SK-N-DZ (cell line): Measurements from ENCODE around the gene FGF8. TPM values are rescaled to one million over a fixed set of nuclear protein-coding genes. Genes with fewer than 3 reads are reported as not detected.
"Not testable (repeated sequence)": the region's sequence is repeated elsewhere in the genome, so short reads cannot be mapped to it uniquely, and the experiment has no call there.

Experiments
- DNase-seq: peaks from one replicate; pipeline ENCODE4 v3.0.0-alpha.2; 2015; ENCODE audit warnings: low spot score
- polyA plus RNA-seq, 2 experiments: library from polyadenylated mRNA; depleted of rRNA; stranded (reverse); fragments of >200 nt; gene quantifications; 2 replicates each; pipeline ENCODE4 v1.2.3, GENCODE V29; 2014

Gene FGF8, protein sequence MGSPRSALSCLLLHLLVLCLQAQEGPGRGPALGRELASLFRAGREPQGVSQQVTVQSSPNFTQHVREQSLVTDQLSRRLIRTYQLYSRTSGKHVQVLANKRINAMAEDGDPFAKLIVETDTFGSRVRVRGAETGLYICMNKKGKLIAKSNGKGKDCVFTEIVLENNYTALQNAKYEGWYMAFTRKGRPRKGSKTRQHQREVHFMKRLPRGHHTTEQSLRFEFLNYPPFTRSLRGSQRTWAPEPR
- 0.36 TPM in 2 replicates for polyA plus RNA-seq (2014; cell fraction: cytosol; rRNA removed)
- polyA plus RNA-seq (2014; cell fraction: nucleus; rRNA removed) = 3.3 TPM in 1 of 2 replicates, not detected in the other

DNA sequence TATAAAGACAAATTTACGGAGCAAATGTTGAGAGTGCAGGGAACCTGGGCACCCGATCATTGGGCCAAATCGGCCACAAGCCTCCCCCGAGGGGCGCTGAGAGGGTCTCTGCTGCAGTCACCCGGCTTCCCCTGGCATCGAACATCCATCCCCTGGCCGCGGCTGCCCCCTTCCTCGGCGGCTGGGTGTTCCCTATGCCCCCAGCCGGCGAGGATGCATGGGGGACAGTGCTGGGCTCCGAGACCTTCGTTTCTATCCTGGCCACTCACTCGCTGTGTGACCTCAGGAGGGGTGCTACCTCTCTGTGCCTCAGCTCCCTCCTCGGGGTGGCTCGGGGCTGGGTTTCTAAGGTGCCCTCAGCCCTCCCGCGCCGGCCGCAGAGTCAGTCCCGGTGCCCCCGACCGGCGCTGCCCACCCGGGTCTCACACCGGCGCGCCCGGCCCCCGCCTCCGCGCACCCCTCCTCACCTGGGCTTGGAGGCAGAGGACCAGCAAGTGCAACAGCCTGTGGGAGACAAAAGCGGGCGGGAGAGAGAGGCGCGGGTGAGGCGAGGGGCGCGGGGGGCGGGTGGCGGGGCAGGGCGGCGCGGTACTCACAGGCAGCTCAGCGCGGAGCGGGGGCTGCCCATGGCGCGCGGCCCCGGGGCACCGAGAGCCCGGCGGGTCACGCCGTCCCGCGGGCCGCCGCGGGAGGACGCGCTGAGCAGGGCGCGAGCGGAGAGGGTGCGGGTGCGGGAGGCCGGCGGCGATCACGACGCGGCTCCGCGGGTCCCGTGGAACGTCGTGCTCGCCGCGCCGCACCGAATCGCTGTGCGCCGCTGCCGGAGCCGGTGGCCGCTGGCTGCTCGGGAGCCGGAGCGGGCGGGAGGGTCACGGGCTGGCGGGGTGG lies at the start of gene FGF8:
Gene FGF8 (minus strand): TSS at position 842 of the 888 bp plus-strand sequence. CDS start 214 bp downstream, at position 628.
- no peak for DNase-seq

DNA sequence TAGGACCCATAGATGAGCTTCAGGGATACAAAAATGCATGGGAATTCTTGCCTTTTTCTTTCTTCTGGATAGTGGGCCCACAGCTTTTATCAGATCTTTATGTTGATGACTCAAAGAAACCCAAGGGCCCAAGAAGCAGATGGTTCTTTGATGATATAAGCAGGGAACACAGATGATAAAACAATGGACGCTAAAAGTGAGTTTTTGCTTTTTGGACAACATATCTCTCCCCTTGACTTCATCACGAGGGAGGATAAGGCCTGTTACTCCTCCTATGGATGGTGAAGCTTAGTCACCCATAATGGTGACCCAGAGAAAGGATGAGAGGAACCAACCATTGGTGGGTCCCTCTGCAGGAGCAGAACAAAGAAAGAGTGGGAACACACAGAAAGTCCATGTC lies 48.8 kb upstream of the FGF8 start:
- no peak for DNase-seq

- DNase-seq = no peak
Measured at GRCh38 chr10:101818872-101819633, 43.1 kb upstream of the FGF8 start.

DNA sequence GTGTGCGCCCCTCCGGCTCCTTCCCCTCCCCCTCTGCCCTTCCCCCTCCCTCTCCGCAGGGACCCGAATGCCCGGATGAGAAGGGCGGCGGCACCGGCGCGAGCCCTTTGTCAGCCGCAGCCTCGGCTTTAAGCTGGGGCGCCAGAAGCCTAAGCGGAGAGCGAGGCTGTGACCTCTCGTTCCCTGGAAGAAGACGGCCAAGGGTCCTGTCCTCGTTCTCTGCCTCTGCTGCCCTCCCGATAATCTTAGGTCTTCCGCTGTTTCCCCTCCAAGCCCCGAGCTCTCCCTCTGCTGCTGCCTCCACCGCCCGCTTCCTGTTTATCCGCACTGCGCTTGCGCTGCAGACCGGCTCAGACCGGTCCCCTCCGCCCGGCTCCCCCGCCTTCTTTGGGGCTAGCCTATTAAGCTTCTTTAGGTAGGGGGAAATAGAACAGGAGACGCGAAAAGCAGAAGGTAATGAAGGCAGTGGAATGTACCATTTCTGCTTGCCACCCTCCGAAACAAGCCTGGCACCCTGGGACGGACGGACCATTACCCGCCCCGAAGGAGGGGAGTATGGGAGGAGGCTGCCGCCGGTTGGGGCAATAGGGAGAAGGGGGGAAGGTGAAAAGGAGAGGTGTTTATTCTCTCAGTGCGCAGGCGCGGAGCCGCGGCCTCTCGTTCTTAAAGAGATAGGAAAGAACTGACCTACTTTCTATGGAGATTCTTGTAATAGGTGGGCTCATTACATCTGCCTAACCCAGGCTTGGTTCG lies 42.4 kb upstream of the FGF8 start, which contains the start of gene OGA:
Gene OGA (minus strand): TSS at position 326 of the 753 bp plus-strand sequence. CDS start 422 bp downstream, outside the sequence.
- DNase-seq = peak; percentile 100

DNA sequence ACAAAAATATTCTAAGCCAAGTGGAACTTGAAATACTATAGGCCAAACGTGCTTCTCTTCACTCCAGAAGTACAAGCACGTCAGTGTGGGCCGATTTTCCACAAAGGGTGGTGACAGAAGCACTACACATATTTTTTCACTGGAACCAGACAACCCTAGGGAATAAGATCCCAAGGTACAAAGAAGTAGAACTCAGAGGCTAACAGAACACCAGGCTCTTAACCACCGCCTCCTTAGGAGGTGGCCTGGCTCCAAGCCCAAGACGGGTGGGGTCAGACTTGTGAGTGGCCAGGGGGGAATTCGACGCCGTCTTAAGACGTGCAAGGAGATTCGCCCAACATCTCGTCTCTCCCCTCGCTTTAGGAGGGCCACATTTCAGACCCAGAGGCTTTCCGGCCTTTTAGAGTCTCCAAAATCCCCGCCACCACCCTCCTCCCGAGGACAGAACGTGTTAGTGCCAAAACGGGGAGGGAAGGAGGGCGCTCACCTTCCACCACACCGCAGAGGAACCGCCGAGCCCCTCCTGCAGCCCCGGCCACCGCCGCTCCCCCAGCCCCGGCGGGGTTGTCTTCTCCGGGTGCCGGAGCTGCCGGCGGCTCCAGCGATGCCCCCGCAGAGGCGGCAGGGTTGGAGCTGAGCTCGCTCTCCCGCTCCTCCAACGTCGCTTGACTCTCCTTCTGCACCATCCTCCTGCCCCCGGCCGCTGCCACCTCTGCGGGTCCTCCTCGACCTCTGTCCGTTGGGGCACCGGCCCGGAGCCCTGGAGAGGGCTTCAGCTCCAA lies 41.6 kb upstream of the FGF8 start:
- peak; percentile 52 for DNase-seq

- no peak for DNase-seq
Measured at GRCh38 chr10:101816913-101817336, 41.0 kb upstream of the FGF8 start.

GRCh38 chr10:101816376-101816775 lies 40.5 kb upstream of the FGF8 start:
- no peak for DNase-seq

GRCh38 chr10:101814466-101815071 lies 38.7 kb upstream of the FGF8 start:
- DNase-seq = no peak

- no peak for DNase-seq
Measured at GRCh38 chr10:101812606-101813005, 36.7 kb upstream of the FGF8 start.

GRCh38 chr10:101807158-101807557 lies 31.2 kb upstream of the FGF8 start:
- DNase-seq = no peak

GRCh38 chr10:101803511-101803910 lies 27.6 kb upstream of the FGF8 start:
- DNase-seq = no peak

GRCh38 chr10:101797403-101798059 lies 21.6 kb upstream of the FGF8 start:
- DNase-seq = no peak

DNA sequence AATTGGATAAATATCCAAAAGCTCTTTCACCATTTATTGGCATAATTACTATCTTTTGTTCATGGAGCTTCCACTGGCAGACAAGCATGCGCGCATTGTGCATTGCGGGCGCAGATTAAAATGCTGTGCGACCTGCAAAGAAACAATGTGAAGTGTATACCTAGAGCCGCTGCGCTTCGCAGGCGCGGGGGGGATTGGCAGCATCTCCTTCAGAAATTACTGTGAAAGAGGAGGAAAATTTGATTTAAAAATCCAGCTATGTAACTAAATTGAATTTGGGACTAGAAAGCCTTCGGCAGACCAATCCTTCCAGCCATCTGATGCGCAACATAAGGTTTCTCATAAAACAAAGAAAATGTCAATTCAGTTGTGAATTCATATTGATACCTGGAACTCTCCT lies 17.6 kb upstream of the FGF8 start:
- DNase-seq = peak; percentile 75

GRCh38 chr10:101789686-101790085 lies 13.8 kb upstream of the FGF8 start:
- DNase-seq = no peak

DNA sequence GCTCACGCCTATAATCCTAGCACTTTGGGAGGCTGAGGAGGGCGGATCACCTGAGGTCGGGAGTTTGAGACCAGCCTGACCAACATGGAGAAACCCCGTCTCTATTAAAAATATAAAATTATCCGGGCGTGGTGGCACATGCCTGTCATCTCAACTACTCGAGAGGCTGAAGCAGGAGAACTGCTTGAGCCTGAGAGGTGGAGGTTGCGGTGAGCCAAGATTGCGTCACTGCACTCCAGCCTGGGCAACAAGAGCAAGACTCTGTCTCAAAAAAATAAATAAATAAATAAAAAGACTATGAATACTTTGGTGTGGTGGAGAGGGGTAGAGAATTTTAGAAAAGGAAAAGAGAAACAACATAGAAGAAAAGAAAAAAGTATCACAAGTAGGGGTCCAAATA lies 13.3 kb upstream of the FGF8 start:
- not testable (repeated sequence) for DNase-seq

- no peak for DNase-seq
Measured at GRCh38 chr10:101785801-101786200, 9.9 kb upstream of the FGF8 start.

DNA sequence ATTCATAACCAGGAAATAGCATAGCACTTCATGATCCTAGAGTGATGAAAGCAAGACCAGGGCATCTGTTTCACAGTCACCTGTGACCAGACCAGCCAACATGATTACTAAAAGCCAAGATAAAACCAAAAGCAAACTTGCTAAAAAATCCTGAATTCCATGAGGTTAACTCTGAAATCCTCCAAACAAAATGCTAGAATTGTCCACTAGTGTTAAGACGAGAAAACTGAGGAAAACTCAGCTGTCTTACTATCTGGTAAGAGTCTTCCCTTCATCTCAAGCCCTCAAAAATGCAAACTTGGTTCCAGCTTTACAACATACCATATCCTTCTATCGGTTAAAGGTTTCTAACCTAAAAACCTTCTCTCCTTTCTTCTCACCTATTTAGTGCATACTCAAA lies 8.6 kb upstream of the FGF8 start:
- DNase-seq = no peak

- no peak for DNase-seq
Measured at GRCh38 chr10:101783736-101784118, 7.8 kb upstream of the FGF8 start.
